ENCODE results near the gene CTXN2. TPM values are rescaled to one million over a fixed set of nuclear protein-coding genes. Genes with fewer than 3 reads are reported as not detected.

CTXN2 gene
- total RNA-seq, 1 experiment from 2014 or later, result 0.05 TPM

DNA sequence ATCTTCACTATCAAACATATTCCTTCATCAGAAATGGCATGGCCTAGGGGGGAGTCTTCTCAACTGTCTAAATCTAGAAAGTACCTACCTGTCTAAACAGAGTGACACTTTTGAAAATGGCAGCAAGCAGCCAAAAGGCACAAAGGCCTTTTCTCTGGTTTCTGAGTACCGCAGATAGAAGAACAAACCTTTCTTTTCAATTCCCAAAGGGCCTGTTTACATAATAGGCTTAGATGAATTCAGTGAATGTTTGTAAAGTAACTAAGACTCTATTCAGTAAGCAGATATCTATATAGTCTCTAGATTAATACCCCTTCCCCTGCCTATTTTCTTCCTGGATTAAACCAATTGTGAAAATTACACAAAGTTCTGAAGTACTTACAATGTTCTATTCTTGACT, 20.5 kb upstream of the CTXN2 start:
- Histone ChIP-seq H3K4me3 (ENCODE audit: low read depth in 2 of 2, low read length in 2 of 2) (no peak overlapping the region), H3K36me3 (ENCODE audit: control insufficient read depth, insufficient read depth, low read length) (peaks cover 8% of the 10 kb centered on the region; the same call in 1 of the 2 replicates), H3K27ac (ENCODE audit: low read length) (no peak overlapping the region), H3K27me3 (ENCODE audit: control insufficient read depth, insufficient read depth, low read length) (no peaks in the 10 kb centered on the region), H3K4me1 (ENCODE audit: control insufficient read depth, insufficient read depth, low read length) (no peaks in the 10 kb centered on the region; the same call in 1 of the 2 replicates), H3K9me3 (ENCODE audit: control insufficient read depth, insufficient read depth, low read depth, low read length) (no peaks in the 10 kb centered on the region)
- in situ Hi-C loops (cut with HindIII; ENCODE audit: low pct_unique_long_range_greater_than_20kb, low sequenced_read_pairs), result no loop called here
- BruUV-seq (replicated peaks), result no TSS peak
- intact Hi-C loops (cut with micrococcal nuclease; ENCODE audit: unreplicated experiment), result no loop called here
- TF ChIP-seq POLR2AphosphoS5 (IDR thresholded peaks at IDR 0.05; ENCODE audit: low read depth, low read length) (no peak), TCF7L2 (IDR thresholded peaks at IDR 0.05; ENCODE audit: low read depth, low read length) (no peak), SIN3A (IDR thresholded peaks at IDR 0.05; ENCODE audit: borderline replicate concordance, insufficient read depth, low read depth, low read length) (no peak), CTCF (IDR thresholded peaks at IDR 0.05) (no peak)
- TF ChIP-seq, protein P1, sequence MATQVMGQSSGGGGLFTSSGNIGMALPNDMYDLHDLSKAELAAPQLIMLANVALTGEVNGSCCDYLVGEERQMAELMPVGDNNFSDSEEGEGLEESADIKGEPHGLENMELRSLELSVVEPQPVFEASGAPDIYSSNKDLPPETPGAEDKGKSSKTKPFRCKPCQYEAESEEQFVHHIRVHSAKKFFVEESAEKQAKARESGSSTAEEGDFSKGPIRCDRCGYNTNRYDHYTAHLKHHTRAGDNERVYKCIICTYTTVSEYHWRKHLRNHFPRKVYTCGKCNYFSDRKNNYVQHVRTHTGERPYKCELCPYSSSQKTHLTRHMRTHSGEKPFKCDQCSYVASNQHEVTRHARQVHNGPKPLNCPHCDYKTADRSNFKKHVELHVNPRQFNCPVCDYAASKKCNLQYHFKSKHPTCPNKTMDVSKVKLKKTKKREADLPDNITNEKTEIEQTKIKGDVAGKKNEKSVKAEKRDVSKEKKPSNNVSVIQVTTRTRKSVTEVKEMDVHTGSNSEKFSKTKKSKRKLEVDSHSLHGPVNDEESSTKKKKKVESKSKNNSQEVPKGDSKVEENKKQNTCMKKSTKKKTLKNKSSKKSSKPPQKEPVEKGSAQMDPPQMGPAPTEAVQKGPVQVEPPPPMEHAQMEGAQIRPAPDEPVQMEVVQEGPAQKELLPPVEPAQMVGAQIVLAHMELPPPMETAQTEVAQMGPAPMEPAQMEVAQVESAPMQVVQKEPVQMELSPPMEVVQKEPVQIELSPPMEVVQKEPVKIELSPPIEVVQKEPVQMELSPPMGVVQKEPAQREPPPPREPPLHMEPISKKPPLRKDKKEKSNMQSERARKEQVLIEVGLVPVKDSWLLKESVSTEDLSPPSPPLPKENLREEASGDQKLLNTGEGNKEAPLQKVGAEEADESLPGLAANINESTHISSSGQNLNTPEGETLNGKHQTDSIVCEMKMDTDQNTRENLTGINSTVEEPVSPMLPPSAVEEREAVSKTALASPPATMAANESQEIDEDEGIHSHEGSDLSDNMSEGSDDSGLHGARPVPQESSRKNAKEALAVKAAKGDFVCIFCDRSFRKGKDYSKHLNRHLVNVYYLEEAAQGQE (IDR thresholded peaks at IDR 0.05; ENCODE audit: insufficient read depth in 1 of 2, low read depth in 2 of 2, low read length in 1 of 2), result no peak
- ChIA-PET POLR2A (no interaction called here), CTCF (no interaction called here)
- ATAC-seq (no peak), DNase-seq (ENCODE audit: low read depth, low spot score) (no peak)

DNA sequence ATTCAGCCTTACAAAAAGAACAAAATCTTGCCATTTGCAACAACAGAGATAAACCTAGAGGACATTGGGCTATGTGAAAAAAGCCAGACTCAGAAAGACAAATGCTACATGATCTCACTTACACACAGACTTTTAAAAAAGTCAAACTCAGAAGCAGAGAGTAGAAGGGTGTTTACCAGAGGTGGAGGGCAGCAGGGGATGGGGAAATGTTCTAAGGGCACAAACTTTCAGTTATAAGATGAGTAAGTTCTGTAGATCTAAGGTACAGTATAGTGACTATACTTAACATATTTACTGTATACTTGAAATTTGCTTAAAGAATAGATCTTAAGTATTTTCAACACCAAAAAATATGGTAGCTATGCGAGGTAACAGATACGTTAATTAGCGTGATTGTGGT, 16.3 kb upstream of the CTXN2 start:
- BruUV-seq (replicated peaks), result no TSS peak
- DNase-seq (ENCODE audit: low read depth, low spot score) (no peak), ATAC-seq (no peak)
- CTCF ChIA-PET, result no interaction called here
- Histone ChIP-seq H3K4me1 (ENCODE audit: control insufficient read depth, insufficient read depth, low read length) (peaks cover 14% of the 10 kb centered on the region; the same call in 1 of the 2 replicates), H3K4me3 (ENCODE audit: low read depth in 2 of 2, low read length in 2 of 2) (no peak overlapping the region), H3K27ac (ENCODE audit: low read length) (no peak overlapping the region), H3K36me3 (ENCODE audit: control insufficient read depth, insufficient read depth, low read length) (no peaks in the 10 kb centered on the region), H3K27me3 (ENCODE audit: control insufficient read depth, insufficient read depth, low read length) (no peaks in the 10 kb centered on the region), H3K9me3 (ENCODE audit: control insufficient read depth, insufficient read depth, low read depth, low read length) (no peaks in the 10 kb centered on the region)
- intact Hi-C loops (cut with micrococcal nuclease; ENCODE audit: unreplicated experiment), result no loop called here
- in situ Hi-C loops (cut with HindIII; ENCODE audit: low pct_unique_long_range_greater_than_20kb, low sequenced_read_pairs), result no loop called here
- TF ChIP-seq, protein P1 (IDR thresholded peaks at IDR 0.05; ENCODE audit: insufficient read depth in 1 of 2, low read depth in 2 of 2, low read length in 1 of 2), result no peak
- POLR2A ChIA-PET, result no interaction called here

Measured in Panc1 (cell line).